ENCODE measurements around the gene MYLK2. TPM values are rescaled to one million over a fixed set of nuclear protein-coding genes. Genes with fewer than 3 reads are reported as not detected.
"Not testable (repeated sequence)": the region's sequence is repeated elsewhere in the genome, so short reads cannot be mapped to it uniquely, and the experiment has no call there.

Gene MYLK2
- total RNA-seq, 1 donor, result not detected

GRCh38 chr20:31824554-31825313, 5.6 kb downstream of the MYLK2 start:
- H3K27me3 ChIP-seq (ENCODE audit: insufficient read depth, low read length), result no peaks in the 10 kb centered on the region
- no peak overlapping the region for H3K4me3 ChIP-seq (ENCODE audit: low read length)
- H3K4me1 ChIP-seq (ENCODE audit: insufficient read depth, low read length), result peaks cover 7% of the 10 kb centered on the region
- H3K9me3 ChIP-seq (ENCODE audit: low read depth, low read length), result no peaks in the 10 kb centered on the region

GRCh38 chr20:31826074-31826473, 6.9 kb downstream of the MYLK2 start:
- no peaks in the 10 kb centered on the region for H3K9me3 ChIP-seq (ENCODE audit: low read depth, low read length)
- no peaks in the 10 kb centered on the region for H3K27me3 ChIP-seq (ENCODE audit: insufficient read depth, low read length)
- peaks cover 7% of the 10 kb centered on the region for H3K4me1 ChIP-seq (ENCODE audit: insufficient read depth, low read length)
- H3K4me3 ChIP-seq (ENCODE audit: low read length), result no peak overlapping the region

- Histone ChIP-seq H3K4me1 (ENCODE audit: insufficient read depth, low read length) (peaks cover 7% of the 10 kb centered on the region), H3K4me3 (ENCODE audit: low read length) (no peak overlapping the region), H3K27me3 (ENCODE audit: insufficient read depth, low read length) (no peaks in the 10 kb centered on the region), H3K9me3 (ENCODE audit: low read depth, low read length) (no peaks in the 10 kb centered on the region)
Measured at GRCh38 chr20:31827059-31827458, 7.9 kb downstream of the MYLK2 start.

GRCh38 chr20:31828016-31828415, 8.9 kb downstream of the MYLK2 start:
- not testable (repeated sequence) for H3K4me1 ChIP-seq (ENCODE audit: insufficient read depth, low read length); H3K9me3 ChIP-seq (ENCODE audit: low read depth, low read length); H3K4me3 ChIP-seq (ENCODE audit: low read length); H3K27me3 ChIP-seq (ENCODE audit: insufficient read depth, low read length)

GRCh38 chr20:31829731-31830130, 10.6 kb downstream of the MYLK2 start:
- Histone ChIP-seq H3K9me3 (ENCODE audit: low read depth, low read length) (no peaks in the 10 kb centered on the region), H3K27me3 (ENCODE audit: insufficient read depth, low read length) (no peaks in the 10 kb centered on the region), H3K4me1 (ENCODE audit: insufficient read depth, low read length) (no peaks in the 10 kb centered on the region), H3K4me3 (ENCODE audit: low read length) (no peak overlapping the region)

- Histone ChIP-seq H3K9me3 (ENCODE audit: low read depth, low read length) (no peaks in the 10 kb centered on the region), H3K4me1 (ENCODE audit: insufficient read depth, low read length) (peaks cover 3% of the 10 kb centered on the region), H3K4me3 (ENCODE audit: low read length) (no peak overlapping the region), H3K27me3 (ENCODE audit: insufficient read depth, low read length) (no peaks in the 10 kb centered on the region)
Measured at GRCh38 chr20:31830406-31830981, 11.3 kb downstream of the MYLK2 start.

- Histone ChIP-seq H3K27me3 (ENCODE audit: insufficient read depth, low read length) (no peaks in the 10 kb centered on the region), H3K4me1 (ENCODE audit: insufficient read depth, low read length) (peaks cover 11% of the 10 kb centered on the region), H3K9me3 (ENCODE audit: low read depth, low read length) (no peaks in the 10 kb centered on the region), H3K4me3 (ENCODE audit: low read length) (no peak overlapping the region)
Measured at GRCh38 chr20:31831211-31831610, 12.1 kb downstream of the MYLK2 start.

GRCh38 chr20:31831771-31832306, 12.7 kb downstream of the MYLK2 start:
- H3K27me3 ChIP-seq (ENCODE audit: insufficient read depth, low read length), result no peaks in the 10 kb centered on the region
- H3K9me3 ChIP-seq (ENCODE audit: low read depth, low read length), result no peaks in the 10 kb centered on the region
- H3K4me3 ChIP-seq (ENCODE audit: low read length), result no peak overlapping the region
- H3K4me1 ChIP-seq (ENCODE audit: insufficient read depth, low read length), result peaks cover 17% of the 10 kb centered on the region

GRCh38 chr20:31833130-31833930, 14.2 kb downstream of the MYLK2 start:
- H3K4me1 ChIP-seq (ENCODE audit: insufficient read depth, low read length), result peaks cover 30% of the 10 kb centered on the region
- no peak overlapping the region for H3K4me3 ChIP-seq (ENCODE audit: low read length)
- H3K27me3 ChIP-seq (ENCODE audit: insufficient read depth, low read length), result no peaks in the 10 kb centered on the region
- H3K9me3 ChIP-seq (ENCODE audit: low read depth, low read length), result no peaks in the 10 kb centered on the region

GRCh38 chr20:31833931-31834521, 14.9 kb downstream of the MYLK2 start:
- Histone ChIP-seq H3K27me3 (ENCODE audit: insufficient read depth, low read length) (no peaks in the 10 kb centered on the region), H3K4me3 (ENCODE audit: low read length) (no peak overlapping the region), H3K4me1 (ENCODE audit: insufficient read depth, low read length) (peaks cover 36% of the 10 kb centered on the region), H3K9me3 (ENCODE audit: low read depth, low read length) (no peaks in the 10 kb centered on the region)

GRCh38 chr20:31835554-31835953, 16.4 kb downstream of the MYLK2 start:
- Histone ChIP-seq H3K9me3 (ENCODE audit: low read depth, low read length) (no peaks in the 10 kb centered on the region), H3K4me1 (ENCODE audit: insufficient read depth, low read length) (peaks cover 36% of the 10 kb centered on the region), H3K4me3 (ENCODE audit: low read length) (no peak overlapping the region), H3K27me3 (ENCODE audit: insufficient read depth, low read length) (no peaks in the 10 kb centered on the region)

- Histone ChIP-seq H3K4me3 (ENCODE audit: low read length) (no peak overlapping the region), H3K27me3 (ENCODE audit: insufficient read depth, low read length) (no peaks in the 10 kb centered on the region), H3K9me3 (ENCODE audit: low read depth, low read length) (no peaks in the 10 kb centered on the region), H3K4me1 (ENCODE audit: insufficient read depth, low read length) (peaks cover 36% of the 10 kb centered on the region)
Measured at GRCh38 chr20:31835977-31836852, 17.1 kb downstream of the MYLK2 start.

- Histone ChIP-seq H3K27me3 (ENCODE audit: insufficient read depth, low read length) (no peaks in the 10 kb centered on the region), H3K9me3 (ENCODE audit: low read depth, low read length) (no peaks in the 10 kb centered on the region), H3K4me1 (ENCODE audit: insufficient read depth, low read length) (peaks cover 36% of the 10 kb centered on the region), H3K4me3 (ENCODE audit: low read length) (no peak overlapping the region)
Measured at GRCh38 chr20:31836853-31837608, 17.9 kb downstream of the MYLK2 start.

Data from mononuclear cell (primary cell).